Ovary (tissue), 3 donors: Measurements from ENCODE around the gene CP.

Experiments
- CTCF ChIP-seq, 3 donors: fragments of 450-650 bp in 2 of 3; fragments of 200-600 bp in 1 of 3; IDR thresholded peaks; one replicate each; pipeline versions ENCODE4 v1.5.1 to v1.8.0; 2016 to 2022; ENCODE audit warnings: antibody characterized with exemption in 3 of 3, mild to moderate bottlenecking in 1 of 3
- EP300 ChIP-seq: sonication (generic); formaldehyde crosslinking; IDR thresholded peaks from one replicate; pipeline ENCODE4 v1.6.1; 2017; ENCODE audit warnings: antibody characterized with exemption
- donor health status: DM: no; HTN: no; CAD: no.

- TF ChIP-seq CTCF (IDR thresholded peaks at IDR 0.05): no peak
- no peak for TF ChIP-seq EP300
Measured at GRCh38 chr3:149231871-149232270, 10.2 kb upstream of the CP start.
